Progenitor cell of endocrine pancreas (in vitro differentiated cells): ENCODE results near the gene LRRC38. TPM values are rescaled to one million over a fixed set of nuclear protein-coding genes. Genes with fewer than 3 reads are reported as not detected.
"Not testable (repeated sequence)": the region's sequence is repeated elsewhere in the genome, so short reads cannot be mapped to it uniquely, and the experiment has no call there.

Experiments
- DNase-seq: peaks from one replicate; pipeline ENCODE4 v3.0.0; 2021; ENCODE audit warnings: low spot score; ENCODE audit not compliant: unreplicated experiment
- H3K27ac Mint-ChIP-seq: 2 replicates; pipeline ENCODE4 v1.8.0; 2021; ENCODE audit warnings: mild to moderate bottlenecking, moderate library complexity, mixed read lengths
- H3K27me3 Mint-ChIP-seq: 2 replicates; pipeline ENCODE4 v1.8.0; 2021; ENCODE audit warnings: mixed read lengths
- H3K36me3 Mint-ChIP-seq: 2 replicates; pipeline ENCODE4 v1.8.0; 2022; ENCODE audit warnings: mixed read lengths; ENCODE audit not compliant: insufficient read depth
- H3K4me1 Mint-ChIP-seq: 2 replicates; pipeline ENCODE4 v1.8.0; 2021; ENCODE audit warnings: low read depth, mixed read lengths
- H3K4me3 Mint-ChIP-seq: 2 replicates; pipeline ENCODE4 v1.8.0; 2021; ENCODE audit warnings: low read depth, mild to moderate bottlenecking, moderate library complexity, mixed read lengths
- H3K9me3 Mint-ChIP-seq: 2 replicates; pipeline ENCODE4 v1.8.0; 2021; ENCODE audit warnings: low read depth, mixed read lengths
- total RNA-seq: library from RNA; stranded (reverse); gene quantifications from 2 replicates; pipeline ENCODE4 v1.2.1, GENCODE V29; 2021
- TF ChIP-seq, protein P1 (sequence below): fragments of 200-600 bp; sonication (generic); IDR thresholded peaks from one replicate; pipeline ENCODE4 v1.5.0; 2021; ENCODE audit warnings: antibody characterized with exemption, mild to moderate bottlenecking; ENCODE audit not compliant: unreplicated experiment

LRRC38 gene
- total RNA-seq, 1 donor from 2014 or later = not detected

DNA sequence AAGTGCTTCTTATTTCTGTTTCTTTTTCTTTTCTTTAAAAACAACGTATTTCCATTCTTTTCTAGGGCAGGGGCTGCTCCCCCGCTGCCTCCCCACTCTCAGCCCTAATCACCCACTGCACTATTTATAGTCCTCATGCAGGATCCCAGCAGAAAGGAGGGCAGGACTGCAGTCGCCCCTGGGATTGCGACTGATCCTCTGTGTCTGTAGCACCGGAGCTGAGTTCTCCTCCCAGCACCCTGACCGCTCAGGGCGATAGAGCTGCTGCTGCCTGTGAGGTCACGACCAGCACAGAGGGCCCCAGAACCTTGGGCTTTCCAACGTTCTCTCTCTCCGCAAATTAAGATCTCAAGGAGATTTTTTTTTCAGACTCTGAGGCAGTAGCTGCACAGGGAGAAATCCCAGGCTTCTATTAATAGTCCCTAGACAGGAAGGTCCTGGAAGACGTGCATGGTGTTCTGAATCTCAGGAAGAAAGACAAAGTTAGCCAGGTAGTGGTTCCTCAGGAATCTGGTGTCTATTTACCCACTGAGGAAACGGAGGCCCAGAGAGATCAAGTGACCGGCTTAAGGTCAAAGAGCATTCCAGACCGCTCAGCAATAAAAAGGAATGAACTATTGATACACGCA is 56.8 kb downstream of the LRRC38 start:
- Mint-ChIP-seq H3K4me3 (no peak overlapping the region), H3K36me3 (no peaks in the 10 kb centered on the region), H3K9me3 (peaks cover 24% of the 10 kb centered on the region), H3K27ac (no peak overlapping the region), H3K27me3 (no peaks in the 10 kb centered on the region), H3K4me1 (no peaks in the 10 kb centered on the region)
- DNase-seq = no peak
- TF ChIP-seq, protein P1, sequence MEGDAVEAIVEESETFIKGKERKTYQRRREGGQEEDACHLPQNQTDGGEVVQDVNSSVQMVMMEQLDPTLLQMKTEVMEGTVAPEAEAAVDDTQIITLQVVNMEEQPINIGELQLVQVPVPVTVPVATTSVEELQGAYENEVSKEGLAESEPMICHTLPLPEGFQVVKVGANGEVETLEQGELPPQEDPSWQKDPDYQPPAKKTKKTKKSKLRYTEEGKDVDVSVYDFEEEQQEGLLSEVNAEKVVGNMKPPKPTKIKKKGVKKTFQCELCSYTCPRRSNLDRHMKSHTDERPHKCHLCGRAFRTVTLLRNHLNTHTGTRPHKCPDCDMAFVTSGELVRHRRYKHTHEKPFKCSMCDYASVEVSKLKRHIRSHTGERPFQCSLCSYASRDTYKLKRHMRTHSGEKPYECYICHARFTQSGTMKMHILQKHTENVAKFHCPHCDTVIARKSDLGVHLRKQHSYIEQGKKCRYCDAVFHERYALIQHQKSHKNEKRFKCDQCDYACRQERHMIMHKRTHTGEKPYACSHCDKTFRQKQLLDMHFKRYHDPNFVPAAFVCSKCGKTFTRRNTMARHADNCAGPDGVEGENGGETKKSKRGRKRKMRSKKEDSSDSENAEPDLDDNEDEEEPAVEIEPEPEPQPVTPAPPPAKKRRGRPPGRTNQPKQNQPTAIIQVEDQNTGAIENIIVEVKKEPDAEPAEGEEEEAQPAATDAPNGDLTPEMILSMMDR = no peak

- Mint-ChIP-seq H3K27me3 (no peaks in the 10 kb centered on the region), H3K9me3 (peaks cover 13% of the 10 kb centered on the region), H3K4me3 (no peak overlapping the region), H3K36me3 (no peaks in the 10 kb centered on the region), H3K27ac (no peak overlapping the region), H3K4me1 (no peaks in the 10 kb centered on the region)
- TF ChIP-seq, protein P1 = no peak
- no peak for DNase-seq
Measured at GRCh38 chr1:13451399-13451965, 62.3 kb downstream of the LRRC38 start.

- no peaks in the 10 kb centered on the region for H3K36me3 Mint-ChIP-seq
- TF ChIP-seq, protein P1 = no peak
- peaks cover 13% of the 10 kb centered on the region for H3K9me3 Mint-ChIP-seq
- no peaks in the 10 kb centered on the region for H3K27me3 Mint-ChIP-seq
- no peaks in the 10 kb centered on the region for H3K4me1 Mint-ChIP-seq
- H3K4me3 Mint-ChIP-seq = no peak overlapping the region
- DNase-seq = no peak
- no peak overlapping the region for H3K27ac Mint-ChIP-seq
Measured at GRCh38 chr1:13450204-13450603, 63.6 kb downstream of the LRRC38 start.

DNA sequence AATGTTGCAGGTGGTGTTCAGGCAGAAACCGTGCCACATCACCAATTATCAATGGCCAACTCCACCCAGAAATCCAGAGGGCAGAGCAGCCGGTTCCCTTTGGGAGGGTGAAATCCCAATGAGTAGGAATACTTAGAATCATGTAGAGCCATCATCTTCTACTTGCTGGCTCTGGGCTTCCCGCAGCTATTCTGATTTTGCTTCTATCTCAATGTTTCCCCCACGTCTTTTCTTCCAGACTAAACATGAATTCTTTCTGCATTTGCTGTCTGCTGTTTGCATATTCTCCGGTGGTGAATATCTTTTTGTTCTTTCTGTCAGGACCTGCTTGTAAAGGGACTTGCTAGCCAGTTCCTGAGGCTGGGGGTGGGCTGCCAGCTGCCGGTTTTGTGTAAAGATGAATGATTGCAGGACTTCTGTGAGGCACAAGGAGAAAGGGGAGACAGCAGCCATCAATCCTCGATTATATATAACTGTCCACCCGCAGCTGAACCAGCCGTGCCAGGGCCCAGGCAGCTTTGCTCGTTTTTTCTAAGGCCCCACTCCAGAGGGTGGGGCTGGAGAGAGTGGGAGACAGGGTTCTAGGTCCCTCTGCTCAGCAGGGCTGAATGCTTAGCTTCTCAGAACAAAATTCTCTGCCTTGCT is 70.3 kb downstream of the LRRC38 start:
- TF ChIP-seq, protein P1 = no peak
- Mint-ChIP-seq H3K4me3 (no peak overlapping the region), H3K27me3 (no peaks in the 10 kb centered on the region), H3K36me3 (peaks cover 4% of the 10 kb centered on the region), H3K9me3 (peaks cover 22% of the 10 kb centered on the region), H3K27ac (no peak overlapping the region), H3K4me1 (no peaks in the 10 kb centered on the region)
- no peak for DNase-seq

DNA sequence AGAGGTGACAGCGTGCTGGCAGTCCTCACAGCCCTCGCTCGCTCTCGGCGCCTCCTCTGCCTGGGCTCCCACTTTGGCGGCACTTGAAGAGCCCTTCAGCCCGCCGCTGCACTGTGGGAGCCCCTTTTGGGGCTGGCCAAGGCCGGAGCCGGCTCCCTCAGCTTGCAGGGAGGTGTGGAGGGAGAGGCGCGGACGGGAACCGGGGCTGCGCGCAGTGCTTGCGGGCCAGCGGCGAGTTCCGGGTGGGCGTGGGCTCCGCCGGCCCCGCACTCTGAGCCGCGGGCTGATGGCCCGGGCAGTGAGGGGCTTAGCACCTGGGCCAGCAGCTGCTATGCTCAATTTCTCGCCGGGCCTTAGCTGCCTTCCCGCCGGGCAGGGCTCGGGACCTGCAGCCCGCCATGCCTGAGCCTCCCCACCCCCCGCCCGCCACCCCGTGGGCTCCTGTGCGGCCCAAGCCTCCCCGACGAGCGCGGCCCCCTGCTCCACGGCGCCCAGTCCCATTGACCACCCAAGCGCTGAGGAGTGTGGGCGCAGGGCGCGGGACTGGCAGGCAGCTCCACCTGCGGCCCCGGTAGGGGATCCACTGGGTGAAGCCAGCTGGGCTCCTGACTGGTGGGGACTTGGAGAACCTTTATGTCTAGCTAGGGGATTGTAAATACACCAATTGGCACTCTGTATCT is 74.6 kb downstream of the LRRC38 start:
- DNase-seq, H3K4me1 Mint-ChIP-seq, H3K27me3 Mint-ChIP-seq, H3K27ac Mint-ChIP-seq, H3K4me3 Mint-ChIP-seq, H3K36me3 Mint-ChIP-seq: not testable (repeated sequence)
- H3K9me3 Mint-ChIP-seq = peaks cover 39% of the 10 kb centered on the region
